HG03469 (cell line): Measurements from ENCODE around the gene LMTK2.
"Not testable (repeated sequence)": the region's sequence is repeated elsewhere in the genome, so short reads cannot be mapped to it uniquely, and the experiment has no call there.

Source experiments
- ATAC-seq: cut with Tn5 transposase; IDR thresholded peaks from one replicate; pipeline ENCODE4 v1.9.1; 2021; ENCODE audit warnings: mild to moderate bottlenecking, moderate library complexity, moderate number of reproducible peaks; ENCODE audit not compliant: unreplicated experiment

Gene LMTK2

DNA sequence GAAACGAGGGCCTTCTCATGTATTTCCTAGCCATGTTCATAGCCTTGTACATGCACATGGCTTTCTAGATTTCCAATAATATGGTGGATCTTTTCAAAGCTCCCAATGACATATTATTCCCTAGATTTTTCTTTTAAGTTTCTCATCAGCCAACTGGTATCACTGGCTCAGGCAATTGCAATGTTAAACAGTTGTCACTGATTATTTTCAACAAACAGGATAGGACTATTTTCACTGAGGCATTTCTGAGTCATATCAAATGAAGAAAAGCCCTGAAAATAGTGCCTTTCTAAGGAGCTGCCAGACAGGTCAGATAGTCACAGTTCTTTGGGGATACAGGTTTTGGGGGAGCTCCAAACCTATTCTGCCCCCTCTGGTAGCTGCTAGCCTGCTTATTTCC lies 4.5 kb upstream of the LMTK2 start:
- no peak for ATAC-seq

DNA sequence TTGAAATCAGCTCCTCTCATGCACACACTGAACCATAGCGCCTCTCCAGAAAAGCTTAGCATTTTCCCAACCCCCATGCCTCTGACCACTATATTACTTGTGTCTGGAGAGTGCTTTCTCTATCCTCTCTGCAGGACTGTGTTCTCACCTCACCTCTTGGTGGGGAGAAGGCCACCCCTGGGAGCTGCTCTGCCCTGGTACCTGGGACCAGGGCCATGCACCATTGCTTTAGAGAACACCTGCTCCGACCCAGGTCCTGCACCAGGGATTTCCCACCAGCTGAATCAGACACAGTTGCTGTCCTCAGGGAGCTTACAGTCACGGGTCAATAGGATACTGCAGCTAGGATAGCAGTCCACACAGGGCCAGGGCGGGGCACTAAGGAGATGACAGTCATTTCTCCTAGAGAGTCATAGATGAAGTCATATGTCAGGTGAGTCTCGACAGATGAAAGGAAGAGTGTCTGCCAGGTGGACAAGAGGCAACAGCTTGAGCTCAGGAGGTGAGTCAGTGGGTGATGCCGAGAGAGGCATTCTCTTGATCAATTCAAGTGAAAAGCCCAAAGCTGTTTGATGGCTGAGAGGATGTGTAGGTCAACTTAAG lies 619 bp upstream of the LMTK2 start:
- ATAC-seq = no peak

GRCh38 chr7:98107313-98107721 lies 655 bp downstream of the LMTK2 start:
- no peak for ATAC-seq

DNA sequence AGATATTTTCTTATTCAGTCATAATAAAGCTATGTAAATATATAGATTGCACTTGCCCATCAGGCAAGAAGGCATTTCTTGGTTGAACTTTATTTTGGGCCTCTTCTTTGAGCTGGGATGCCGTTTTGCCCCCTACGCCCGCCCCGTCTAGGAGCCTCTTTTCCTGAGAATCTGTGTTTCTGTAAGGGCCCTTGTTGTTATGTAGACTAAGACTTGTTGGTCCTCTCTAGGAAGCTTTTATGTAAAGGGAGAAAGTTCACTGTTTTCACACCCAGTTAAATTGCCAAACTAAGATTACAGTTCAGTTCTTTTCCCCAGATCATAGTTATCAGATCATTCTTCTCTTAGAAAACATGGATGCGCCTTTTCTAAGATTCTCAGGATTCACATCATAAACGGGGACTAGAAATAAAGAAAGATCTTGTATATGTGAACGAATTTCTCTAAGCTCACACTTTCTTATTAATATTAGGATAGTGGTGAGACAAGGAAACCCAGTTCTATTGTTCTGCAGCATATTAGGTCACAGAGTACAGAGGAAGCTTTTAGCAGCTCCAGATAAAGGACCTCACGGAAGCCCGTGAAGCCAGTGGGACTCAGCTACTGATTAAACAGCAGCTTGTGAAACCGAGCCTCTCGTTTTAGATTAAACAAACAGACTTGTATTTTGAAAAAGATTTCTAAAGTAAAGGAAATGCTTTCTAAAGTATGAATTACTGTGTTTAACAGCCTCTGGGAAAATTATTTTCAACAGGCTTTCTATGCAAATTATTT lies 3.8 kb downstream of the LMTK2 start:
- no peak for ATAC-seq

- ATAC-seq = no peak
Measured at GRCh38 chr7:98112077-98112476, 5.4 kb downstream of the LMTK2 start.

DNA sequence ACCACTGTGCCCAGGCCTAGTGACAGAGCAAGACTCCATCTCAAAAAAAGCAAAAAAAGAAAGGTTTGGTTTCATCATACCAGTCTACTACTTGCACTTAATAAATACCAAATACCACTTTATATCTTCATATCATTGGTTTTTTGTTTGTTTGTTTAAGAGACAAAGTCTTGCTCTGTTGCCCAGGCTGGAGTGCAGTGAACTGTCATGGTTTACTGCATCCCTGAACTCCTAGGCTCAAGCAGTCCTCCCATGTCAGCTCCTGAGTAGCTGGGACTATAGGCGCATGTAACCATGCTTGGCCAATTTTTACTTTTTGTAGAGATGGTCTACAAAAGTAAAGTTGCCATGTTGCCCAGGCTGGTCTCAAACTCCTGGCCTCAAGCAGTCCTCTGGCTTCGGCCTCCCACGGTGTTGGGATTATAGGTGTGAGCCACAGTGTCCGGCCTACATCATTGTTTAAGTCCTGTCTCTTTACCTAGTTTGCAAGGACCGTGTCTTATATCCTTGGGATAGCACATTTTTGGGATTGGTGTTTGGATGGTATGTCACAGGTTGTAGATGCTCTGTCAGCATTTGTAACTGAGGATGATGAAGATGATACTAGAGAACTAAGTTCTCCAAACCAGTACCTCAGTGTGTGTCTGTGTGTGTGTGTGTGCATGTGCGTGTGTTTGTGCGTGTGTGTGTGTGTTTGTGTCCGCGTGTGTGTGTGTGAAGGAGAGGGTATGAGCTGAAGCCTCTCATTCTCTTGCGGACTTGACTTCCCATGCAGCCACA lies 9.3 kb downstream of the LMTK2 start:
- no peak for ATAC-seq

GRCh38 chr7:98116656-98117461 lies 10.2 kb downstream of the LMTK2 start:
- ATAC-seq = no peak

- no peak for ATAC-seq
Measured at GRCh38 chr7:98119256-98119918, 12.7 kb downstream of the LMTK2 start.

- no peak for ATAC-seq
Measured at GRCh38 chr7:98120559-98120958, 13.9 kb downstream of the LMTK2 start.

DNA sequence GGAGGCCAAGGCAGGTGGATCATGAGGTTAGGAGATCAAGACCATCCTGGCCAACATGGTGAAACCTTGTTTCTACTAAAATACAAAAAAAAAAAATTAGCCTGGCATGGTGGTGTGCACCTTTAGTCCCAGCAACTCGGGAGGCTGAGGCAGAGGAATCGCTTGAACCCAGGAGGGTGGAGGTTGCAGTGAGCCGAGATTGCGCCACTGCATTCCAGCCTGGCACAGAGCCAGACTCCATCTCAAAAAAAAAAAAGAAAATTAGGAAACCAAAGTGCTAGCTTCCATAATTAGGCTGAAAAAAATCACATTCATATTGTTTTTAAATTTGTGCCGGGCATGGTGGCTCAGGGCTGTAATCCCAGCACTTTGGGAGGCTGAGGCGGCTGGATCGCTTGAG lies 14.7 kb downstream of the LMTK2 start:
- not testable (repeated sequence) for ATAC-seq

- no peak for ATAC-seq
Measured at GRCh38 chr7:98123365-98123696, 16.7 kb downstream of the LMTK2 start.

GRCh38 chr7:98125759-98126158 lies 19.1 kb downstream of the LMTK2 start:
- ATAC-seq = no peak

GRCh38 chr7:98126311-98127142 lies 19.9 kb downstream of the LMTK2 start:
- ATAC-seq = no peak

GRCh38 chr7:98128346-98128745 lies 21.7 kb downstream of the LMTK2 start:
- no peak for ATAC-seq

DNA sequence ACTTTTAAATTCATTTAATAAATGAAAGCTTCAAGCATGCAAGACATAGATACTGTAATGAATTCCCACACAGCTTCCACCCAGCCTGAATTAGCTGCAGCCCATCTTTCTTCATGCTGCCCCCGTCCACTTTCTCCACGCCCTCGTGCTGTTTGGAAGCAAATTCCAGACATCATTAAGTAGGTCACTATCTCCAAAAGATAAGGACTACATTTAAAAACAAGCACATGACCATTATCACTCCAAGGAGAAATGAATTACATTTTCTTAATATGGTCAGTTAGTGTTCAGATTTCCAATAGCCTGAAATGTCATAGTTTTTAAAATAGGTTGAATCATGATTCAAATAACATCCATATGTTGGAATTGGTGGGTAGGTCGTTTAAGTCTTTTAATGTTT lies 24.3 kb downstream of the LMTK2 start:
- no peak for ATAC-seq

GRCh38 chr7:98133181-98133580 lies 26.5 kb downstream of the LMTK2 start:
- peak; percentile 76 for ATAC-seq

- no peak for ATAC-seq
Measured at GRCh38 chr7:98133621-98134303, 27.1 kb downstream of the LMTK2 start.

DNA sequence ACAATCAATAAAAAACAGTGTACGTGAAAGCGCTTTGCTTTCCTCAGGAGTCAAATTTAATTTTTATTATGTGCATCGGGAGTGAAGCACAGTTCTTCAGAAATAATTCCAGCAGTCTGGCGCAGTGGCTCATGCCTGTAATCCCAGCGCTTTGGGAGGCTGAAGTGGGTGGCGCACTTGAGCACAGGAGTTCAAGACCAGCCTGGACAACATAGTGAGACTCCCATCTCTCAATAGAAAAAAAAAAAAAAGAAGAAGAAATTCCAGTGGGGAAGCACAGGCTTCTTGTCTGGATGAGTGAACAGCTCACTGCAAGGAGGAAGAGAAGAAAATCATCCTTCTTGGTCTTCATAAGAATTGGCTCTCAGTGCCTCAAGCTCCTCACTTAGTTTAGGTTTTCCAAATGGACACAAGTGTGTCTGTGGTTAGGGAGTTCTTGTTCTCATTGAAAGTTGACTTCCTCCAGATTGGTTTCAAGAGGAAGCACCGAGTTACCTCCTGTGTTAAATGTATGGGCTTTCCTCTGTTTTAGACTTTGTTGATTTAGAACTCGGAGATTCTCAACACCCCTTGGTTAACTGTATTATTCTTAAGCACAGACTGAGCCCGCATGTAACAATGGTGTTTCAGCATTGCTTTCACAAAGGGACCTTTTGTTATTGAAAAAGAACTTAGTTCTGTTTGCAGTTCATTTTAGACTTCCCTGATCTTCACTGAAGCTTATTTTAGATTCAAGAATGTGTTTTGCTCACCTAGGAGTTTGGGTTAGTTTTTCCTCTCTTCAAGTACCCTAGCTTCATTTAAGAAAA lies 28.0 kb downstream of the LMTK2 start:
- ATAC-seq = no peak
